ENCODE results near the gene RPS2.

The RPS2 gene

DNA sequence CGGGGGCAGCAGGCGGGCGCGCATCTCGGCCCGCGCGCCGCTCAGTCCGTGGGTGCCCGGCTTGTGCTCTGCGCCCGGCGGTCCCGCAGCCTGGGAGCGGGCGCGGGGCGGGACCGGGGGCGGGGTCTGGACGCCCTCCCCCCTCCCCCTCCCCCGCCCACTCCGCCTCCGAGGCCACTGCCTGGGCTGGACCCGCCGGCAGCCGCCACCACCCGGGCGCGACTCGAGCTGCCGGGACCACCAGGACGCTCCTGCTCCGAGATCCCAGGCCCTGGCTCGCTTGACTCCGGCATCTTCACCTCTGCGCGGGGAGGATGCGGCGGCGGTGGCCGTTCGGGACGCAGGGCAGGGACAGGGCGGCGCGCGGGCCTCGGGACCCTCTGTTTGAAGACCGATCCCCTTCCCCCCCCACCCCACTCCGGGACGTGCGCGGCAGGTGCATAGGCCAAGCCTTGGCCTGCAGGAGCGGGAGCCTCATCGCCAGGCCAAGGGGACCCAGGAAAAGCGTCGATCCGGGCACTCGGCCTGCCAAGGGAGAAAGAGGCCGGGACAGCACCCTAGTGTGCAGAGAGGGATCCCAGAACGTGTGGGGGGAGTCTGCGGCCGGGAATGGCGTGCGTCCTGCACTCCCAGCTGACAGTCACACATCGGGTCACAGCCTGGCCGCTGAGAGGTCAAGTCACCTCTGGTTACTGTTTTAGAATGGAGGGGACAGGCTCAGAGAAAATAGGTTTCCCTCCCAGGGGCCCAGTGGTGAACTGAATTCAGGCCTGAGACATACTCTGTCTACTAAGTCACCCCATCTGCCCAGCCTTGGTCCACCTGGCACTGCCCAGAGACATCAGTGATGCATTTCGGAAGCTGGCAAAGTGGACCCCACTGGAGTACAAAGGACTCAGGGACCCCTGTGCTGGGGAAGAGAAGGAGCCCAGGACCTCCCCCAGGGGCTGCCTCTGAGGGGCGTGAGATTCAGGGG is 46.0 kb downstream of the RPS2 start, which contains the start of gene HS3ST6:
Gene HS3ST6 (minus strand): TSS at position 65 of the 976 bp plus-strand sequence. CDS start 92 bp downstream, outside the sequence.
- peak; percentile 68 for DNase-seq (ENCODE audit: low spot score)

DNA sequence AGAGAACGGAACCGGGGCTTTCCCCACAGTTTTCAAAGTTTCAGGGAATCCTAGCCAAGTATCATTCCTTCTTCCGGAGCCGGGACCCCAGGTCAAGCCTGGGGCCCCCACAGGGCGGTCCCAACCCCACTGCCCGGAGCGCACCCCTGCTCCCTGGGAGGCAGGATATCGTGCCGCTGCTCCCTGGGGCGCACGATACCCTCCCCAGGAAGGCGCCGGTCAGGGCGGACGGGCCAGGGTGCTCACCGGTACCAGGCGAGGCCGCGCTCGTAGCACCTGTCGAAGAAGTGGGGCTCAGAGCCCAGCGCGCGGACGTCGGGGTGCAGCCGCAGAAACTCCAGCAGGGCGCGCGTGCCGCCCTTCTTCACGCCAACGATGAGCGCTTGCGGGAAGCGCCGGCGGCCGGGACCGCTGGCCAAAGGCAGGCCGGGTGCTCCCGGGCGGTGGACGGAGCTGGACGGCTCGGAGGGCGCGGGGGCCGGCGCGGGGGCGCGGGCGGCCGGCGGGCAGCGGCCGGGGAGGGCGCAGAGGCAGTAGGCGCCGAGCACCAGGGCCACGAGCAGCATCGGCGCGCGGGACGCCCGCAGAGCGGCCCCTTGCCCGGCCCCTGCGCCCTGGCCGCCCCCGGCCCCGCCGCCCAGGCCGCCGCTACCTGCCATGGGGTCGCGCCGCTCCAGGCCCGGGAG is 46.8 kb downstream of the RPS2 start:
- DNase-seq (ENCODE audit: low spot score), result no peak

DNA sequence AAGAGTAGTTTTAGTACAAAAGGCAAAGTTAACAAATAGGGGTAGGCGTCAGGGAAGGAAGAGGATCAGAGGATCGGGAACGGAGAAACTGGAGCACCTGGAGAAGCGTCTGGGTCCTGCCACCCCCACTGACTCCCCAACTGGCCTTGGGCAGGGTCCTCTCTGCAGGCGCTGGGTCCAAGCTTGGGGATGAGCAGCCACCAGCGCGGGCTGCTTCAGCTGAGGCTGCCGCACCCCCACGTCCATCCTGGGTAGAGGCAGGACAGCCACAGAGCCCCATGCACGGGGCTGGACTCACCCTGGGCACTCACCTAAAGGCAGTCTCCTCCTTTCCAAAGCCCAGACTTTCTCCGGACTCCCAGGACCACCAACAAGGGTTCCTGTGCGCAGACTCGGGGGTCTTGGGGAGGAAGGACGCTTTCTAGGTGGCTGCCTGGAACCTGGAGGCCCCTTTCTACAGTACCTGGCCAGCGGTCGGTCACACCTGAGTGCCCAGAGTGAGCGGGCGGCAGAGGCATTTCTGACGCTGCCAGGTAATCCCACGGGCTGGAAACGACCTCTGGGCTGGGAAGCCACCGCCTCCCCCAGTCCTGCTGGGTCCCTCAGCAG is 47.5 kb downstream of the RPS2 start:
- no peak for DNase-seq (ENCODE audit: low spot score)

DNA sequence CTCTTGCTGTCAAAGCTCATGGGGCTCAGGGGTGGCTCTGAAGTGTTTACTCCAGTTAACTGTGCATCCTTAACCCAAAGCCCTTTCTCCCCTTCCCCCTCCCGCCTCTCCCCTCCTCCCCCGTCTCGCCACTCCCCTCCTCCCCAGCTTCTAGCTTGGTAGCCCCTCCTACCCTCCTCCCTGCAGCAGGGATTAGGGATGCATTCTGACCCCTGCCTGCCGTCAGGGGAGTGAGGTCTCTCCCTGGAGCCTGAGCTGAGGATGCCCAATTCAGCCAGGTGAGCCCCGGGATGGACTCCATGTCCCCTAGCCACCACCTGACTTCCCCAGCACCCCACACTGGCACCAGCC is 48.0 kb downstream of the RPS2 start:
- no peak for DNase-seq (ENCODE audit: low spot score)

DNA sequence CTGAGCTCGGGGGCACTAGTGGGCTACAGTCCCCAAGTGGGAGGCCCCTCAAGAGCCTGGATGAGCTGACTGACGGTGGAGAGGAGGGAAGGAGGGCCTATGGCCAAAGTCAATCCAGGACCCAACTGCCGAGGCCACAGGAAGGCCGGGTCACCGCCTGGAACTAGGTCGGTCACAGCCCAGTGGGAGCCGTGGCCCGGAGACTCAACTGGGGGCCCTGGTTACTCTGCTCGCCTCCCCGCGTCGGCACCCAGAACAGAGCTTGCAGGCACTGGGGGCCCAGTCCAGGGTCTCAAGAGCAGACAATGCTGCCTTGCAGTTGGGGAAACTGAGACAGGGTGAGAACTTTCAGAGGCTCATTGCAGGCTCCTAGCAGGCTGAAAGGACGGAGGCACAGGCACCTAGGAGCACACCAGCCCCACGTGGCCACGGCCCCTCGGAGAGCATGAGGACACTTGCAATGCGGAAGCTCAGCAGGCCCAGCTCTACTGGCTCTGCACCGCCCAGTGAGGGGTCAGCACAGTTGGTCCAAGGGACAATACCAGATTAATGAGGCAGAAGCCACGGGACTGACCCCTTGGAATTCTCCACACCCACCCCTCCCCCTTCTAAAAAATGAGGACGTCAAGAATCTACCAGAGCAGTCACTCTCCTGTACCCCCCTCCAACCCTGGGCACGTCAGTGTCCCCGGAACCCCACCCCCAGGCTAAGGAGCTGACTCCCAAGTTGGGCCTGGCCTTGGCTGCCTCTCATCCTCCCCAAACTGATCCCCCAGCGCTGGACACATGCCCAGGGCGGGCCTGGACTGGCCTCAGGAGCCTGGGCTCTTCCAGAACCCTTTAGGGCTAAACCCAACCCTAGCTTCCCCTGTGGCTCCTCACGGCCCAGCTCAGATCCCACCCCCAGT is 48.6 kb downstream of the RPS2 start:
- DNase-seq (ENCODE audit: low spot score), result no peak

DNA sequence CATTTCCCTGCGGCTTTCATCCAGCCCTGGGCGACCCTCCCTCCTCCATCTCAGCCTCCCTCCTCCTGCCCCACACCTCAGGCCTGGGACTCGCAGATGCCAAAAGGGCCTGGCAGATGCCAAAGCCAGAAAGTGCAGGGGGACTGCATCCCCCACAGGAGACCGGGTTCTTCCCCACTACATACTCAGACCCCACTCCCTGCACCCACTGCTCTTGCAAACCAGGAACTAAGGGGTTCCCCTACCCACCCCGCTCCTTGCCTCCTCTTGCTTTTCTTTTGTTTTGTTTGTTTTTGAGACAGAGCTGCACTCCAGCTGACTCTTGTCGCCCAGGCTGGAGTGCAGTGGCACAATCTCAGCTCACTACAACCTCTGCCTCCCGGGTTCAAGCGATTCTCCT is 49.6 kb downstream of the RPS2 start:
- no peak for DNase-seq (ENCODE audit: low spot score)

DNA sequence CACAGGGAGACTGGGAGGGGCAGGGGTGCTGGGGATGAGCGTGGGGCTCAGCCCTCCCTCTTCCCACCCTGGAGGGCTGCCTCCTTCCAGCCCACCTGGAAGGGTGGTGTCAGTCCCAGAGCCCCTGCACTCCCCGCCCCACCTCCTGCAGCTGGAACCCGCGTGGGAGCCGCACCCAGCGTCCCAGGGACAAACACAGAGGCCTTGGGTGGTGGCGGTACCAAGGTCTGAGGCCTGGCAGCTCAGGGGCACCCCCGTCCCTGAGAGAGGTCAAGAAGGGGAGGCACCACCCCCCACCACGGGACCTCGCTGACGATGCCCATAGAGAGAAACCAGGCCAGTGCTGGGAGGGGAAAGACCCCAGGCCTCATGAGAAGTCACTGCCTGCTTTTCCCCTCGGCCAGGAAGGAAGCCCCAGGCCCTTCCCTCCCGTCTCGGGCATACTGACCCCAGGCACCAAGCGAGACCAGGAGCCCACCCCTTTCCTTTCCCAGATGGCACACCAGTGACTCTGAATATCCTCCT is 50.5 kb downstream of the RPS2 start:
- DNase-seq (ENCODE audit: low spot score), result no peak

DNA sequence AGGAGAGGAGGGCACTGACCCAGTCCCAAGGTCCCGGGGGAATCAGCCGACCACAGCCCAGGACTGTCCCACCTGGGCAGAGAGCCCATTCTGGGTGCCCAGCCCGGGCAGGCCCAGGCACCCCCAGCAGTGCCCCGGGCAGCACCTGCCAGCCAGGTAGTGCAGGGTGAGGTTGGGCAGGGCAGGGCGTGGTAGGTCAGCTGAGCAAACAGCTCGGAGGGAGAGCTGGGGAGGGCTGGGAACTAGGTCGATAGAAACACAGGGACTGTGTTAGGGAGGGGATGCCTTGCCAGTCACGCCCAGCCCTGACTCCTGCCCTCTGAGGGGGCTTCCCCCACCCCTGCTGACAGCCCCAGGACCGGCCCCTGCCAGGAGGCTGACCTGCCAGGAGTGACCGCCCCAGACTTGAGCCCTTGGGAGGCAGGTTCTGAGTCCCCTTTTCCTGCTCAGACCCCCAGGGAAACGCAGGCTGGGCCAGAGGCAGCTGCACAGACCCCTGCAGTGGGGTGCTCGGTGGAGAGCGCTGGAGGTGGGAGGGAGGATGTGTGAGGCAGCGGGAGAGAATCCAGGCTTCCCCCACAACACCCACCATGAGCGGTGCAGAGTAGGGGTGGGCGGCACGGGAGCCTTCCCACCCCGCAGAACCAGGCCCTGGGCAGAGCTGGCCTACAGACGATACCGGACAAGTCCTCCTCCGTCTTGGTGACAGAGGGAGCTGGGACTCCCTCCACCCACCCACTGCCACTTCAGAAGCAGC is 51.1 kb downstream of the RPS2 start:
- no peak for DNase-seq (ENCODE audit: low spot score)

DNA sequence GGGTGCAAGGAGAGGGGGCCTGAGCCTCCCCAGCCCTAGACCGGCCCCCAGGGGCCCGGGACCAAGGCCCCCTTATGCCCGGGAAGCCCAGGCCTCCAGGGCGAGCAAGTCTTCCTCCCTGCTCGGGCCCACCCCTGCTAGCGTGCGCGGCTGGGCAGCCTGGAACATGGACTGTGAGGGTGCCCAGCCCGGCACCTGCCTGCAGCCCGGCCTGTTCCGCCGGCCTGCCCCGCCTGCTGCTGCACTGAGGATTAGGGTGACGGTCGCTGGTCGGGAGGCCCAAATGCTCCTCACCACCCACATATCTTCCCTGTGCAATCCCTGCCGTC is 52.4 kb downstream of the RPS2 start:
- no peak for DNase-seq (ENCODE audit: low spot score)
